Cardiac muscle cell (in vitro differentiated cells and primary cell): ENCODE data around the gene CYBC1. TPM values are rescaled to one million over a fixed set of nuclear protein-coding genes. Genes with fewer than 3 reads are reported as not detected.

Experiments used
- DNase-seq, 2 donors: peaks; one replicate each; pipeline versions ENCODE4 v3.0.0 to v3.0.0-alpha.2; 2010 to 2017; ENCODE audit warnings: low read depth in 1 of 2, low spot score in 1 of 2
- H3K27ac ChIP-seq: fragments of 200-600 bp; sonication (generic); 2 replicates; pipeline ENCODE4 v1.5.1; 2016
- H3K27me3 ChIP-seq: fragments of 200-600 bp; sonication (generic); 2 replicates; pipeline ENCODE4 v1.6.0; 2016; ENCODE audit warnings: control low read depth
- H3K36me3 ChIP-seq: fragments of 200-600 bp; sonication (generic); 2 replicates; pipeline ENCODE4 v1.5.1; 2016; ENCODE audit warnings: control low read depth
- H3K4me1 ChIP-seq: fragments of 200-600 bp; sonication (generic); 2 replicates; pipeline ENCODE4 v1.8.1; 2017; ENCODE audit warnings: low read depth, mild to moderate bottlenecking, mixed run types
- H3K4me3 ChIP-seq: fragments of 200-600 bp; sonication (generic); 2 replicates; pipeline ENCODE4 v1.5.1; 2016; ENCODE audit warnings: mild to moderate bottlenecking
- H3K9me3 ChIP-seq: fragments of 200-600 bp; sonication (generic); 2 replicates; pipeline ENCODE4 v1.5.1; 2017; ENCODE audit warnings: low read depth, mild to moderate bottlenecking, control low read depth
- polyA plus RNA-seq: library from polyadenylated mRNA; unstranded; fragments of >200 nt; fragmentation: Nextera tagmentation; extraction: Ambion mirVana; gene quantifications from 2 replicates; pipeline ENCODE4 v1.2.1, GENCODE V29; 2016
- total RNA-seq: library from RNA; depleted of rRNA; stranded (reverse); fragments of >200 nt; gene quantifications from 2 replicates; pipeline ENCODE4 v1.2.3, GENCODE V29; 2016
- TF ChIP-seq, protein P1 (sequence below): IDR thresholded peaks from 2 replicates; pipeline ENCODE4 v1.5.1; 2012; ENCODE audit warnings: low read depth, mild to moderate bottlenecking, low read length

The CYBC1 gene
- total and polyA plus RNA-seq, 2 experiments from 2014 or later = 52.7 to 71.3 TPM

DNA sequence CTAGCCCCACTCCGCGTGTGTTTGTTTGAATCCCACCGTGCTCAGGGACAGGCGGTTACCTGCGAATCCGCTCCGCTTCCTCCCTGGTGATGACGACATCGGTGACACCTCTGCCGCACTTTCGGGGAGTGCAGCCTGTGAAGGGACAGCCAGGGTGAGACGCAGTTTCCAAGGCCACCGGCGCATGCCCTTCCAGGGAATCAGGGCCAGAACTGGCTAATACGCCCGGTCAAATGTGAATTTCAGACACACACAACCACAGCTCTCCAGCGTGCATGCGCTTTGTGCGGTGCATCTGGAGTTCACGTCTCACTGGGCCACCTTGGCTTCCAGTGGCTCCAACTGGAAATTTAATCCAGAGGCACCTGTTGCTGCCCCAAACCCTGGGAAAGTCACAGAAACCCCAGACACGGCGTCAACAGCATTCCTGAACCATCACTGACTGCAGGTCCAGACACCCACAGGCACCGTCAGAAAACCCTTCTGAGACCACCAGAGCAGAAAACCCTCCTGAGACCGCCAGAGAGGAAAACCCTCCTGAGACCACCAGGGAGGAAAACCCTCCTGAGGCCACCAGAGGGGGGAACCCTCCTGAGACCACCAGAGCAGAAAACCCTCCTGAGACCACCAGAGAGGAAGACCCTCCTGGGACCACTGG lies 39.0 kb downstream of the CYBC1 start:
- H3K9me3 ChIP-seq = no peaks in the 10 kb centered on the region
- DNase-seq = no peak
- TF ChIP-seq, protein P1, sequence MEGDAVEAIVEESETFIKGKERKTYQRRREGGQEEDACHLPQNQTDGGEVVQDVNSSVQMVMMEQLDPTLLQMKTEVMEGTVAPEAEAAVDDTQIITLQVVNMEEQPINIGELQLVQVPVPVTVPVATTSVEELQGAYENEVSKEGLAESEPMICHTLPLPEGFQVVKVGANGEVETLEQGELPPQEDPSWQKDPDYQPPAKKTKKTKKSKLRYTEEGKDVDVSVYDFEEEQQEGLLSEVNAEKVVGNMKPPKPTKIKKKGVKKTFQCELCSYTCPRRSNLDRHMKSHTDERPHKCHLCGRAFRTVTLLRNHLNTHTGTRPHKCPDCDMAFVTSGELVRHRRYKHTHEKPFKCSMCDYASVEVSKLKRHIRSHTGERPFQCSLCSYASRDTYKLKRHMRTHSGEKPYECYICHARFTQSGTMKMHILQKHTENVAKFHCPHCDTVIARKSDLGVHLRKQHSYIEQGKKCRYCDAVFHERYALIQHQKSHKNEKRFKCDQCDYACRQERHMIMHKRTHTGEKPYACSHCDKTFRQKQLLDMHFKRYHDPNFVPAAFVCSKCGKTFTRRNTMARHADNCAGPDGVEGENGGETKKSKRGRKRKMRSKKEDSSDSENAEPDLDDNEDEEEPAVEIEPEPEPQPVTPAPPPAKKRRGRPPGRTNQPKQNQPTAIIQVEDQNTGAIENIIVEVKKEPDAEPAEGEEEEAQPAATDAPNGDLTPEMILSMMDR = no peak
- H3K4me3 ChIP-seq = no peak overlapping the region
- H3K27me3 ChIP-seq = no peaks in the 10 kb centered on the region
- H3K4me1 ChIP-seq = no peaks in the 10 kb centered on the region
- no peaks in the 10 kb centered on the region for H3K36me3 ChIP-seq
- H3K27ac ChIP-seq = no peak overlapping the region

DNA sequence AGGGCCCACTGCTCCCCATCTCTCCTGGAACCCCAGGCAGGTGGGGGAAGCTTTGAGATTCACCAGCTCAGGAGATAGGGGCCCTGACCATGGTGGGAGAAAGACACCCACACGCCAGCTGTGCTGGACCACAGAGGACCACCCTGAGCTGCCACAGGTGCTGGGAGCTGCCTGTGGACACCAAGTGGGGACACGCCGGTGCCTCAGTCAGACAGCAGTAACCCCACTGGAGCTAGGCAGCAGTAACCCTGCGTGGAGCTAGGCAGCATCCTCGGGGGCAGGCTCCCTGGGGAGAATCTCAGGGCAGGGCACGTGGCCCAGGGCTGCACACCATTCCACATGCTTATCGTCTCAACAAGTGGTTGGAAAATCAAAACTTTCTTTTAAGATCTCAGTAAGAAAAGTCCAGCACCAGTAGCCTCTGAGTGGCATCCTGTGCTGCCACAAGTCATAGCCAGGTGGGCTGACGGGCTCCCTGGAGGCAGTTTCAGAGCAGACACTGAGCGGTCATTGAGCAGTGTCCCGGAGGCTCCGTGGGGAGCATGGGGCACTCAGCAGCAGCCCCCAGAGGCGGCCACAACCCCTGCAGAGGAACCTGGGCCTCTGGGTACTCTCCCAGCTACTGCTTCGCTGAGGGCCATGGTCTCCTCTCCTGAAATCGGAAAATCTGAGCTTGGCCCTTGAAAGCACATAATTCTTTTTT lies 40.4 kb downstream of the CYBC1 start:
- H3K9me3 ChIP-seq = no peaks in the 10 kb centered on the region
- H3K4me1 ChIP-seq = no peaks in the 10 kb centered on the region
- no peak overlapping the region for H3K4me3 ChIP-seq
- TF ChIP-seq, protein P1 = no peak
- H3K27ac ChIP-seq = no peak overlapping the region
- H3K27me3 ChIP-seq = no peaks in the 10 kb centered on the region
- no peak for DNase-seq
- no peaks in the 10 kb centered on the region for H3K36me3 ChIP-seq

DNA sequence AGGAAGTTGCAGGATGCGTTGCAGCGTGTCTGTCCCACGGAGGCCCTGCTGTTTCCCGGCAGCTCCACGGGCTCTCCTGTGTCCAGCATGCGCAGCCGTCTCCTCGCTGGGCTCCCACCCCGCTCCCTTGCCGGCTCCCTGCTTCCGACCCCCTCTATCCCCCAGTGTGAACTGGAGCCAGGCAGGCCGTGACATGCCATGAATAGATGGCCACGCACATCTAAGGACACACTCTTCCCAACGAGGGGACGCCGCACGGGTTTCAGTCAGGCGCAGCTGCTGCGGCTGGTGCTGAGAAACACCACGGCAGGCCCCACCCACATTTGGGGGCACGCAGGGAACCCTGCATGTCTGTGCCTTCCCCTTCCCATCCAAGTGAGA lies 41.6 kb downstream of the CYBC1 start:
- no peaks in the 10 kb centered on the region for H3K36me3 ChIP-seq
- H3K27ac ChIP-seq = no peak overlapping the region
- no peaks in the 10 kb centered on the region for H3K4me1 ChIP-seq
- H3K4me3 ChIP-seq = no peak overlapping the region
- no peak for DNase-seq
- H3K9me3 ChIP-seq = no peaks in the 10 kb centered on the region
- no peaks in the 10 kb centered on the region for H3K27me3 ChIP-seq
- TF ChIP-seq, protein P1 = no peak

DNA sequence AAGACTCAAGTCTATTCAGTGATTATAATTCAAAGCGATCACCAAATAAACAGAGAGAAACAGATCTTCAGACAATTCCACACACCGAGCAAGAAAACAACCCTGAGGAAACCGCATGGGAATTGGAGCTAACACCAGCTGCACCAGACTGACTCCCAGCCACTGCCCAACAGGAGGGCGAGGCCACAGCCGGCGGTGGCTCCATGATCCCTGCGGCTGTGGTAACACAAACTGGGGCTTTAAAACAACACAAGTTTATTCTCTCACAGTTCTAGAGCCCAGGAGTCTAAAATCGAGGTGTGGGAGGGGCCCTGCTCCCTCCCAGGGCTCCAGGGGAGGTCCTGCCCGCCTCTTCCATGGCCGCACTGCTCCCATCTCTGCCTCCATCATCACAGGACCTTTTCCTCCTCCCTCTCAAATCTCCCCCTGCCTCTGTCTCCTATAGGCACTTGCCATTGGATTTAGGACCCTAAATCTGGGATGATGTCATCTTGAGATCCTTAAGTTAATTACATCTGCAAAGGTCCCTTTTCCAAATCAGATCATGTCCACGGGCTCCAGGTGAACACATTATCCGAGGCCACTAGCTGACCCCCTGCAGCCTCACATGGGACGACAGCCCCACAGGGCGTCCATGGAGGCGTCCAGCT lies 42.1 kb downstream of the CYBC1 start:
- TF ChIP-seq, protein P1 = no peak
- no peak for DNase-seq
- Histone ChIP-seq H3K4me1 (no peaks in the 10 kb centered on the region), H3K9me3 (no peaks in the 10 kb centered on the region), H3K27me3 (no peaks in the 10 kb centered on the region), H3K36me3 (no peaks in the 10 kb centered on the region), H3K4me3 (no peak overlapping the region), H3K27ac (no peak overlapping the region)

DNA sequence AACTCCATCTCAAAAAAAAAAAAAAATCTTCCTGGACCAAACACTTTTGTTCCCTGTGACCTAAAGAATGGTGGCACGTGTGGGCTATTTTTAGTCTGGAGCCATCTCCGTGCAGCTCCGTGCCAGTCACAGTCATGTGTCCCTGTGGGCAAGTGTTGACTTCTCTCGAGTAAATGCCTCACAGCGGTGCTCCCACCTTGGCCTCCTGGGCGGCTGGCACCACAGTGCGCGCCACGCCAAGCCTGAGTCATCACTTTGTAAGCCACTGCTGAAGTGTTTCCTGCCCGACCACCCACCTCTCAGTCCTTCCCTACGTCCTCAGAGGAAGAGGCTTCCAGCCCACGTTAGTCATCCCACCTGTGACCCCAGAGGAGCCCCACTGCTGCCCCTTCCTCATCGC lies 43.3 kb downstream of the CYBC1 start:
- H3K27ac ChIP-seq = no peak overlapping the region
- no peaks in the 10 kb centered on the region for H3K36me3 ChIP-seq
- H3K9me3 ChIP-seq = no peaks in the 10 kb centered on the region
- no peak for DNase-seq
- H3K4me1 ChIP-seq = no peaks in the 10 kb centered on the region
- H3K4me3 ChIP-seq = no peak overlapping the region
- H3K27me3 ChIP-seq = no peaks in the 10 kb centered on the region
- TF ChIP-seq, protein P1 = no peak
